HCT116 (cell line): ENCODE results near the gene DTD2. TPM values are rescaled to one million over a fixed set of nuclear protein-coding genes. Genes with fewer than 3 reads are reported as not detected.

Experiments used
- ATAC-seq: fragments of 200-7000 bp; cut with Tn5 transposase; 2 replicates; pipeline ENCODE4 v1.9.1; 2020; ENCODE audit warnings: mild to moderate bottlenecking, moderate library complexity
- BruUV-seq: library from RNA; stranded (reverse); fragments of 400-500 nt; replicated peaks from 2 replicates; lab custom pipeline; 2021; lab: Mats Ljungman, UMichigan
- CTCF ChIA-PET: fragments of 300-600 bp; sonication (Branson Sonifier 250); formaldehyde crosslinking; loops from one replicate; lab custom pipeline; 2021; ENCODE audit warnings: antibody characterized with exemption; lab: Charles Lee
- POLR2A ChIA-PET: fragments of 300-600, 350-600 bp; sonication (Branson Sonifier 250); formaldehyde crosslinking; loops from one replicate; lab custom pipeline; 2021; ENCODE audit warnings: antibody characterized with exemption; lab: Charles Lee
- RAD21 ChIA-PET, 2 experiments: fragments of 300-600 bp; sonication (Branson Sonifier 250); formaldehyde crosslinking; loops; one replicate each; lab custom pipeline; 2023; ENCODE audit warnings: low total read pairs in 2 of 2; ENCODE audit not compliant: uncharacterized antibody in 2 of 2, unreplicated experiment in 2 of 2, low non-redundant PET in 1 of 2; lab: Charles Lee
- DNase-seq: peaks from one replicate; pipeline ENCODE4 v3.0.0-alpha.2; 2010; ENCODE audit warnings: low read depth, low spot score
- H2AFZ ChIP-seq: fragments of 200-600 bp; shearing (Covaris generic), sonication (generic); 2 replicates; pipeline ENCODE4 v1.6.1; 2017; ENCODE audit warnings: low read depth, mixed run types, mixed read lengths, antibody characterized with exemption, low read length; ENCODE audit not compliant: poor library complexity, severe bottlenecking
- H3K27ac ChIP-seq: 2 replicates; pipeline ENCODE4 v1.5.1; 2012; ENCODE audit warnings: low read depth, low read length
- H3K27me3 ChIP-seq: fragments of 200-600 bp; sonication (generic); 2 replicates; pipeline ENCODE4 v1.6.1; 2016; ENCODE audit warnings: mixed run types, low read length, mixed read lengths; ENCODE audit not compliant: insufficient read depth
- H3K36me3 ChIP-seq, 2 experiments: fragments of 200-500 bp in 1 of 2; fragments of 200-600 bp in 1 of 2; sonication (Bioruptor generic) in 1 of 2; sonication (generic) in 1 of 2; 2 replicates each; pipeline versions ENCODE4 v1.5.1 to v1.6.1; 2014 to 2016; ENCODE audit warnings: low read length in 2 of 2, inconsistent platforms in 1 of 2, mixed read lengths in 1 of 2, mixed run types in 1 of 2; ENCODE audit not compliant: insufficient read depth in 2 of 2, control insufficient read depth in 1 of 2
- H3K4me1 ChIP-seq, 2 experiments: fragments of 200-600 bp in 1 of 2; sonication (generic) in 1 of 2; 2 replicates each; pipeline versions ENCODE4 v1.5.1 to v1.6.1; 2012 to 2017; ENCODE audit warnings: low read length in 2 of 2, inconsistent platforms in 1 of 2, mild to moderate bottlenecking in 1 of 2, mixed read lengths in 1 of 2, mixed run types in 1 of 2, moderate library complexity in 1 of 2; ENCODE audit not compliant: insufficient read depth in 2 of 2, control insufficient read depth in 1 of 2
- H3K4me2 ChIP-seq: fragments of 200-600 bp; sonication (generic); 2 replicates; pipeline ENCODE4 v1.6.1; 2017; ENCODE audit warnings: mixed run types, low read length, mixed read lengths
- H3K4me3 ChIP-seq, 2 experiments: fragments of 200-600 bp in 1 of 2; sonication (generic) in 1 of 2; replicated peaks in 1 of 2; 2 replicates each; pipeline ENCODE4 v1.5.1; 2011 to 2016; ENCODE audit warnings: low read length in 2 of 2, control low read depth in 1 of 2, low read depth in 1 of 2, mild to moderate bottlenecking in 1 of 2, mixed read lengths in 1 of 2, mixed run types in 1 of 2
- H3K79me2 ChIP-seq: fragments of 200-600 bp; sonication (generic); 2 replicates; pipeline ENCODE4 v1.6.1; 2017; ENCODE audit warnings: mild to moderate bottlenecking, mixed run types, low read length, moderate library complexity, mixed read lengths; ENCODE audit not compliant: insufficient read depth
- H3K9ac ChIP-seq: fragments of 200-600 bp; sonication (generic); 2 replicates; pipeline ENCODE4 v1.6.1; 2016; ENCODE audit warnings: low read length, mixed read lengths
- H3K9me2 ChIP-seq: fragments of 200-600 bp; sonication (generic), shearing (Covaris generic); 2 replicates; pipeline ENCODE4 v1.6.1; 2017; ENCODE audit warnings: mixed run types, mild to moderate bottlenecking, moderate library complexity; ENCODE audit not compliant: insufficient read depth
- H3K9me3 ChIP-seq, 2 experiments: fragments of 200-500 bp in 1 of 2; fragments of 200-600 bp in 1 of 2; sonication (Bioruptor generic) in 1 of 2; sonication (generic) in 1 of 2; 2 replicates each; pipeline ENCODE4 v1.6.1; 2014 to 2017; ENCODE audit warnings: low read length in 2 of 2, mixed read lengths in 2 of 2, inconsistent platforms in 1 of 2, low read depth in 1 of 2, mild to moderate bottlenecking in 1 of 2, mixed run types in 1 of 2, moderate library complexity in 1 of 2; ENCODE audit not compliant: control insufficient read depth in 1 of 2, insufficient read depth in 1 of 2
- H4K20me1 ChIP-seq: fragments of 200-600 bp; sonication (generic), shearing (Covaris generic); 2 replicates; pipeline ENCODE4 v1.6.1; 2017; ENCODE audit warnings: mixed run types, mild to moderate bottlenecking, moderate library complexity; ENCODE audit not compliant: insufficient read depth
- CEBPB ChIP-seq: IDR thresholded peaks from 2 replicates; pipeline ENCODE4 v1.6.1; 2012; ENCODE audit warnings: low read depth
- EGR1 ChIP-seq: IDR thresholded peaks from 2 replicates; pipeline ENCODE4 v1.6.1; 2012; ENCODE audit warnings: low read depth
- ELF1 ChIP-seq: IDR thresholded peaks from 2 replicates; pipeline ENCODE4 v1.6.1; 2012; ENCODE audit warnings: low read depth, borderline replicate concordance
- EZH2 ChIP-seq: fragments of 200-600 bp; sonication (generic); IDR thresholded peaks from 2 replicates; pipeline ENCODE4 v1.6.1; 2017; ENCODE audit warnings: antibody characterized with exemption, mixed run types
- EZH2phosphoT487 ChIP-seq: fragments of 200-600 bp; IDR thresholded peaks from 2 replicates; pipeline ENCODE4 v1.6.1; 2018; ENCODE audit warnings: antibody characterized with exemption, borderline replicate concordance
- FOSL1 ChIP-seq: IDR thresholded peaks from 2 replicates; pipeline ENCODE4 v1.6.1; 2012; ENCODE audit warnings: low read depth
- JUND ChIP-seq: IDR thresholded peaks from 2 replicates; pipeline ENCODE4 v1.6.1; 2012
- POLR2A ChIP-seq: IDR thresholded peaks from 2 replicates; pipeline ENCODE4 v1.7.0; 2011; ENCODE audit warnings: borderline replicate concordance; ENCODE audit not compliant: insufficient read depth, insufficient read length; ENCODE audit errors: extremely low read depth
- POLR2AphosphoS5 ChIP-seq: IDR thresholded peaks from 2 replicates; pipeline ENCODE4 v1.6.1; 2011; ENCODE audit warnings: mild to moderate bottlenecking, low read depth, low read length, moderate library complexity
- SIN3A ChIP-seq: IDR thresholded peaks from 2 replicates; pipeline ENCODE4 v1.6.1; 2012; ENCODE audit warnings: low read depth
- SP1 ChIP-seq: IDR thresholded peaks from 2 replicates; pipeline ENCODE4 v1.6.1; 2012; ENCODE audit warnings: low read depth
- TCF7L2 ChIP-seq: IDR thresholded peaks from 2 replicates; pipeline ENCODE4 v1.7.0; 2011; ENCODE audit warnings: borderline replicate concordance, inconsistent platforms; ENCODE audit not compliant: insufficient read depth, insufficient read length; ENCODE audit errors: extremely low read depth
- YY1 ChIP-seq: IDR thresholded peaks from 2 replicates; pipeline ENCODE4 v1.6.1; 2011; ENCODE audit warnings: low read length, low read depth, moderate library complexity, mild to moderate bottlenecking; ENCODE audit not compliant: insufficient replicate concordance; ENCODE audit errors: extremely low read depth
- ZFX ChIP-seq: fragments of 450-650 bp; IDR thresholded peaks from 2 replicates; pipeline ENCODE4 v1.6.1; 2017
- ZNF274 ChIP-seq: fragments of 200-500 bp; sonication (Bioruptor generic); IDR thresholded peaks from 2 replicates; pipeline ENCODE4 v1.6.1; 2014; ENCODE audit warnings: mild to moderate bottlenecking, low read depth, low read length, inconsistent platforms
- intact Hi-C: fragments of 100-400 bp; cut with micrococcal nuclease; formaldehyde crosslinking; loops from 2 replicates; pipeline ENCODE4 v1.10.0; 2022
- total RNA-seq: library from RNA; stranded (reverse); gene quantifications from one replicate; pipeline ENCODE4 v1.2.1, GENCODE V29; 2021; ENCODE audit not compliant: unreplicated experiment
- TF ChIP-seq, protein P1 (sequence below): IDR thresholded peaks from 2 replicates; pipeline ENCODE4 v1.6.1; 2012; ENCODE audit warnings: low read depth
- TF ChIP-seq, protein P2 (sequence below): IDR thresholded peaks from 2 replicates; pipeline ENCODE4 v1.6.1; 2011; ENCODE audit warnings: mild to moderate bottlenecking, low read length, moderate library complexity; ENCODE audit not compliant: insufficient replicate concordance; ENCODE audit errors: extremely low read depth
- TF ChIP-seq, protein P3 (sequence below), 3 experiments: fragments of 200-600 bp in 1 of 3; sonication (generic) in 1 of 3; IDR thresholded peaks in 2 of 3; conservative IDR thresholded peaks in 1 of 3; 2 replicates each; pipeline ENCODE4 v1.5.1; 2012 to 2017; ENCODE audit warnings: low read depth in 2 of 3, low read length in 2 of 3, antibody characterized with exemption in 1 of 3, borderline replicate concordance in 1 of 3, control low read depth in 1 of 3, mild to moderate bottlenecking in 1 of 3, mixed read lengths in 1 of 3, mixed run types in 1 of 3, moderate library complexity in 1 of 3; ENCODE audit not compliant: insufficient read depth in 1 of 3
- TF ChIP-seq, protein P4 (sequence below): IDR thresholded peaks from 2 replicates; pipeline ENCODE4 v1.6.1; 2012
- TF ChIP-seq, protein P5 (sequence below): IDR thresholded peaks from 2 replicates; pipeline ENCODE4 v1.6.1; 2012

Gene DTD2
- total RNA-seq, 1 experiment from 2014 or later: 24.6 TPM

DNA sequence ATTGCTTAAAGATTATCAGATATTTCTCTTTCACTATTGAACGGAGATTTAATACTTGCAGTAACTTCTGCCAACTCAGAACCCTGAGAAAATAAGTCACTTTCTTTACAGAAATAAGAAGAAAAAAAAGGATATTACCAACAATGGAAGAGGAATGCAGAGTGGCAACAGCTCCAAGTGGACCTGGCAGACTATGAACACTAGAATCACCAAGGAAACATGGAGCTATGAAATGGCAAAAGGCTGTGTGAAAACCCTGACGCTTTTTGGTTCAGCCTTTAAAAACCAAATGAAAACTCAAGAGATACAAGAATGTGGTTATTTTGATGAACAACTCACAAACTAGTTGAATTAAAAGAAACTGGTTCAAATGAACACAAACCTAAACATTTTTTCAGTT is 17.7 kb downstream of the DTD2 start:
- Histone ChIP-seq H3K4me3 (no peak overlapping the region), H3K27ac (no peak overlapping the region), H3K9ac (no peak overlapping the region), H3K4me1 (peaks cover 11% of the 10 kb centered on the region in 2 experiments), H2AFZ (no peak overlapping the region), H3K9me2 (no peaks in the 10 kb centered on the region), H3K36me3 (no peaks in the 10 kb centered on the region), H3K4me2 (no peak overlapping the region), H4K20me1 (no peaks in the 10 kb centered on the region), H3K27me3 (no peaks in the 10 kb centered on the region), H3K79me2 (no peaks in the 10 kb centered on the region), H3K9me3 (no peaks in the 10 kb centered on the region)
- BruUV-seq: no TSS peak
- POLR2A ChIA-PET: no interaction called here
- TF ChIP-seq, protein P1, sequence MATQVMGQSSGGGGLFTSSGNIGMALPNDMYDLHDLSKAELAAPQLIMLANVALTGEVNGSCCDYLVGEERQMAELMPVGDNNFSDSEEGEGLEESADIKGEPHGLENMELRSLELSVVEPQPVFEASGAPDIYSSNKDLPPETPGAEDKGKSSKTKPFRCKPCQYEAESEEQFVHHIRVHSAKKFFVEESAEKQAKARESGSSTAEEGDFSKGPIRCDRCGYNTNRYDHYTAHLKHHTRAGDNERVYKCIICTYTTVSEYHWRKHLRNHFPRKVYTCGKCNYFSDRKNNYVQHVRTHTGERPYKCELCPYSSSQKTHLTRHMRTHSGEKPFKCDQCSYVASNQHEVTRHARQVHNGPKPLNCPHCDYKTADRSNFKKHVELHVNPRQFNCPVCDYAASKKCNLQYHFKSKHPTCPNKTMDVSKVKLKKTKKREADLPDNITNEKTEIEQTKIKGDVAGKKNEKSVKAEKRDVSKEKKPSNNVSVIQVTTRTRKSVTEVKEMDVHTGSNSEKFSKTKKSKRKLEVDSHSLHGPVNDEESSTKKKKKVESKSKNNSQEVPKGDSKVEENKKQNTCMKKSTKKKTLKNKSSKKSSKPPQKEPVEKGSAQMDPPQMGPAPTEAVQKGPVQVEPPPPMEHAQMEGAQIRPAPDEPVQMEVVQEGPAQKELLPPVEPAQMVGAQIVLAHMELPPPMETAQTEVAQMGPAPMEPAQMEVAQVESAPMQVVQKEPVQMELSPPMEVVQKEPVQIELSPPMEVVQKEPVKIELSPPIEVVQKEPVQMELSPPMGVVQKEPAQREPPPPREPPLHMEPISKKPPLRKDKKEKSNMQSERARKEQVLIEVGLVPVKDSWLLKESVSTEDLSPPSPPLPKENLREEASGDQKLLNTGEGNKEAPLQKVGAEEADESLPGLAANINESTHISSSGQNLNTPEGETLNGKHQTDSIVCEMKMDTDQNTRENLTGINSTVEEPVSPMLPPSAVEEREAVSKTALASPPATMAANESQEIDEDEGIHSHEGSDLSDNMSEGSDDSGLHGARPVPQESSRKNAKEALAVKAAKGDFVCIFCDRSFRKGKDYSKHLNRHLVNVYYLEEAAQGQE: no peak
- TF ChIP-seq ZNF274: no peak
- no peak for TF ChIP-seq EZH2phosphoT487
- TF ChIP-seq, protein P2, sequence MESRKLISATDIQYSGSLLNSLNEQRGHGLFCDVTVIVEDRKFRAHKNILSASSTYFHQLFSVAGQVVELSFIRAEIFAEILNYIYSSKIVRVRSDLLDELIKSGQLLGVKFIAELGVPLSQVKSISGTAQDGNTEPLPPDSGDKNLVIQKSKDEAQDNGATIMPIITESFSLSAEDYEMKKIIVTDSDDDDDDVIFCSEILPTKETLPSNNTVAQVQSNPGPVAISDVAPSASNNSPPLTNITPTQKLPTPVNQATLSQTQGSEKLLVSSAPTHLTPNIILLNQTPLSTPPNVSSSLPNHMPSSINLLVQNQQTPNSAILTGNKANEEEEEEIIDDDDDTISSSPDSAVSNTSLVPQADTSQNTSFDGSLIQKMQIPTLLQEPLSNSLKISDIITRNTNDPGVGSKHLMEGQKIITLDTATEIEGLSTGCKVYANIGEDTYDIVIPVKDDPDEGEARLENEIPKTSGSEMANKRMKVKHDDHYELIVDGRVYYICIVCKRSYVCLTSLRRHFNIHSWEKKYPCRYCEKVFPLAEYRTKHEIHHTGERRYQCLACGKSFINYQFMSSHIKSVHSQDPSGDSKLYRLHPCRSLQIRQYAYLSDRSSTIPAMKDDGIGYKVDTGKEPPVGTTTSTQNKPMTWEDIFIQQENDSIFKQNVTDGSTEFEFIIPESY: no peak
- TF ChIP-seq, protein P3, sequence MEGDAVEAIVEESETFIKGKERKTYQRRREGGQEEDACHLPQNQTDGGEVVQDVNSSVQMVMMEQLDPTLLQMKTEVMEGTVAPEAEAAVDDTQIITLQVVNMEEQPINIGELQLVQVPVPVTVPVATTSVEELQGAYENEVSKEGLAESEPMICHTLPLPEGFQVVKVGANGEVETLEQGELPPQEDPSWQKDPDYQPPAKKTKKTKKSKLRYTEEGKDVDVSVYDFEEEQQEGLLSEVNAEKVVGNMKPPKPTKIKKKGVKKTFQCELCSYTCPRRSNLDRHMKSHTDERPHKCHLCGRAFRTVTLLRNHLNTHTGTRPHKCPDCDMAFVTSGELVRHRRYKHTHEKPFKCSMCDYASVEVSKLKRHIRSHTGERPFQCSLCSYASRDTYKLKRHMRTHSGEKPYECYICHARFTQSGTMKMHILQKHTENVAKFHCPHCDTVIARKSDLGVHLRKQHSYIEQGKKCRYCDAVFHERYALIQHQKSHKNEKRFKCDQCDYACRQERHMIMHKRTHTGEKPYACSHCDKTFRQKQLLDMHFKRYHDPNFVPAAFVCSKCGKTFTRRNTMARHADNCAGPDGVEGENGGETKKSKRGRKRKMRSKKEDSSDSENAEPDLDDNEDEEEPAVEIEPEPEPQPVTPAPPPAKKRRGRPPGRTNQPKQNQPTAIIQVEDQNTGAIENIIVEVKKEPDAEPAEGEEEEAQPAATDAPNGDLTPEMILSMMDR (IDR thresholded peaks at IDR 0.05 in 2 of 3, conservative IDR thresholded peaks at IDR 0.05 in 1 of 3; ENCODE audit: borderline replicate concordance in 1 of 3, insufficient read depth in 1 of 3, low read depth in 2 of 3, low read length in 2 of 3): no peak
- TF ChIP-seq JUND: no peak
- no peak for TF ChIP-seq SP1
- no peak for TF ChIP-seq POLR2A
- no peak for TF ChIP-seq POLR2AphosphoS5
- no peak for TF ChIP-seq ELF1
- TF ChIP-seq CEBPB: no peak
- no peak for TF ChIP-seq EGR1
- no peak for TF ChIP-seq YY1
- no peak for TF ChIP-seq EZH2
- no peak for TF ChIP-seq TCF7L2
- TF ChIP-seq FOSL1: no peak
- no peak for TF ChIP-seq SIN3A
- TF ChIP-seq, protein P4, sequence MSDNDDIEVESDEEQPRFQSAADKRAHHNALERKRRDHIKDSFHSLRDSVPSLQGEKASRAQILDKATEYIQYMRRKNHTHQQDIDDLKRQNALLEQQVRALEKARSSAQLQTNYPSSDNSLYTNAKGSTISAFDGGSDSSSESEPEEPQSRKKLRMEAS: no peak
- TF ChIP-seq, protein P5, sequence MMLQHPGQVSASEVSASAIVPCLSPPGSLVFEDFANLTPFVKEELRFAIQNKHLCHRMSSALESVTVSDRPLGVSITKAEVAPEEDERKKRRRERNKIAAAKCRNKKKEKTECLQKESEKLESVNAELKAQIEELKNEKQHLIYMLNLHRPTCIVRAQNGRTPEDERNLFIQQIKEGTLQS: no peak
- TF ChIP-seq ZFX: no peak
- CTCF ChIA-PET: no interaction called here
- no peak for DNase-seq
- RAD21 ChIA-PET: no interaction called here
- no peak for ATAC-seq
- intact Hi-C loops: no loop called here
